Progenitor cell of endocrine pancreas (in vitro differentiated cells): Measurements from ENCODE around the gene HECTD4. TPM values are rescaled to one million over a fixed set of nuclear protein-coding genes. Genes with fewer than 3 reads are reported as not detected.
"Not testable (repeated sequence)": the region's sequence is repeated elsewhere in the genome, so short reads cannot be mapped to it uniquely, and the experiment has no call there.

ENCODE experiments used
- DNase-seq: peaks from one replicate; pipeline ENCODE4 v3.0.0; 2021; ENCODE audit warnings: low spot score; ENCODE audit not compliant: unreplicated experiment
- H3K27ac Mint-ChIP-seq: 2 replicates; pipeline ENCODE4 v1.8.0; 2021; ENCODE audit warnings: mild to moderate bottlenecking, moderate library complexity, mixed read lengths
- H3K27me3 Mint-ChIP-seq: 2 replicates; pipeline ENCODE4 v1.8.0; 2021; ENCODE audit warnings: mixed read lengths
- H3K36me3 Mint-ChIP-seq: 2 replicates; pipeline ENCODE4 v1.8.0; 2022; ENCODE audit warnings: mixed read lengths; ENCODE audit not compliant: insufficient read depth
- H3K4me1 Mint-ChIP-seq: 2 replicates; pipeline ENCODE4 v1.8.0; 2021; ENCODE audit warnings: low read depth, mixed read lengths
- H3K4me3 Mint-ChIP-seq: 2 replicates; pipeline ENCODE4 v1.8.0; 2021; ENCODE audit warnings: low read depth, mild to moderate bottlenecking, moderate library complexity, mixed read lengths
- H3K9me3 Mint-ChIP-seq: 2 replicates; pipeline ENCODE4 v1.8.0; 2021; ENCODE audit warnings: low read depth, mixed read lengths
- CTCF ChIP-seq: fragments of 200-600 bp; sonication (generic); IDR thresholded peaks from one replicate; pipeline ENCODE4 v1.5.0; 2021; ENCODE audit warnings: antibody characterized with exemption, mild to moderate bottlenecking; ENCODE audit not compliant: unreplicated experiment
- total RNA-seq: library from RNA; stranded (reverse); gene quantifications from 2 replicates; pipeline ENCODE4 v1.2.1, GENCODE V29; 2021

Gene HECTD4
- total RNA-seq, 1 donor from 2014 or later, result 86.7 TPM

DNA sequence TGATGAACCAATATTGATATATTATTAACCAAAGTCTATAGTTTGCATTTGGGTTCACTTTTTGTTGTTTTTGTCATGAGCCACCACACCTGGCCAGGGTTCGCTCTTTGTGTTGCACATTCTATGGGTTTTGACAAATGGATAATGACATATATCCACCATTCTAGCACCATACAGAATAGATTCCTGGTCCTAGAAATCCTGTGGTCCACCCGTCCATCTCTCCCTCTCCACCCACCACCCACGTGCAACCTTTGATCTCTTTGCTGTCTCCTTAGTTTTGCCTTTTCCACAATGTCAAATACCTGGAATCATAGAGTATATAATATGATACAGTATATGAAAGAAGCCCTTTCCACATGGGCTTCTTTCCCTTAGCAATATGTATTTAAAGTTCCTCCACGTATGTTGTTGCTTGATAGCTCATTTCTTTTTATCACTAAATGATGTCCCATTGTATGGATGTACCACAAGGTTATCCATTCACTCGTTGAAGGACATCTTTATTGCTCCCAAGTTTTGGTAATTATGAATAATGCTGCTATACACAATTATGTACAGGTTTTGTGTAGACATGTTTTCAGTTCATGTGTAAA is 19.8 kb upstream of the HECTD4 start:
- Mint-ChIP-seq H3K4me3 (no peak overlapping the region), H3K27ac (no peak overlapping the region), H3K4me1 (peaks cover under 1% of the 10 kb centered on the region), H3K9me3 (no peaks in the 10 kb centered on the region), H3K36me3 (peaks cover 12% of the 10 kb centered on the region), H3K27me3 (no peaks in the 10 kb centered on the region)
- no peak for TF ChIP-seq CTCF
- no peak for DNase-seq

- no peak overlapping the region for H3K27ac Mint-ChIP-seq
- H3K4me1 Mint-ChIP-seq, result no peaks in the 10 kb centered on the region
- TF ChIP-seq CTCF, result no peak
- H3K27me3 Mint-ChIP-seq, result no peaks in the 10 kb centered on the region
- no peak overlapping the region for H3K4me3 Mint-ChIP-seq
- no peaks in the 10 kb centered on the region for H3K9me3 Mint-ChIP-seq
- peaks cover 10% of the 10 kb centered on the region for H3K36me3 Mint-ChIP-seq
- no peak for DNase-seq
Observed at GRCh38 chr12:112401054-112401453, 18.8 kb upstream of the HECTD4 start.

DNA sequence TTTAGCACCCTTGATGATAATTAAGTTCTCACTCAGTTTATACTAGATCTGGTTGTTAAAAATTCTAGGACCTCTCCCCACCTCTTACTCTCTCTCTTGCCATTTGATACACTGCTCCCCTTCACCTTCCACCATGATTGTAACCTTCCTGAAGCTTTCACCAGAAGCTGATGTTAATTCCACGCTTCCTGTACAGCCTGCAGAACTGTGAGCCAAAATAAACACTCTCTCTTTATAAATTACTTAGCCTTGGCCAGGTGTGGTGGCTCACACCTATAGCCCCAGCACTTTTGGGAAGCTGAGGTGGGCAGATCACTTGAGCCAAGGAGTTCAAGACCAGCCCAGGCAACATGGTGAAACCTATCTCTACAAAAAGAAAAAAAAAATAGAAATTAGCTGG is 11.1 kb upstream of the HECTD4 start:
- peaks cover 6% of the 10 kb centered on the region for H3K27me3 Mint-ChIP-seq
- no peak overlapping the region for H3K27ac Mint-ChIP-seq
- DNase-seq, result no peak
- H3K4me1 Mint-ChIP-seq, result no peaks in the 10 kb centered on the region
- H3K9me3 Mint-ChIP-seq, result peaks cover 8% of the 10 kb centered on the region
- H3K36me3 Mint-ChIP-seq, result no peaks in the 10 kb centered on the region
- no peak overlapping the region for H3K4me3 Mint-ChIP-seq
- no peak for TF ChIP-seq CTCF

GRCh38 chr12:112389922-112390654 is 7.9 kb upstream of the HECTD4 start:
- DNase-seq, H3K27me3 Mint-ChIP-seq, H3K4me3 Mint-ChIP-seq, H3K9me3 Mint-ChIP-seq, H3K4me1 Mint-ChIP-seq, H3K36me3 Mint-ChIP-seq, H3K27ac Mint-ChIP-seq: not testable (repeated sequence)

DNA sequence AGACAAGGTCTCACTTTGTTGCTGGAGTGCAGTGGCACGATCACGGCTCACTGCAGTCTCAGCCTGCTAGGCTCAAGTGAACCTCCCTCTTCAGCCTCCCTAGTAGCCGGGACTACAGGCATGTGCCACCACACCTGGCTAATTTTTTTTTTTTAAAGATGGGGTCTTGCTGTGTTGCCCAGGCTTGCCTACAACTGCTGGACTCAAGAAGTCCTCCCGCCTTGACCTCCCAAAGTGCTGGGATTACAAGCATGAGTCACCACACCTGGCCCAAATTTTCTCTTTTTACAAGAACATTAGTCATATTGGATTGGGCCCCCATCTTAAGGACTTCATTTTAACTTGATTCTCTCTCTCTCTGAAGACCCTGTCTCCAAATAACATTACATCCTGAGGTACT is 7.0 kb upstream of the HECTD4 start:
- DNase-seq, result no peak
- peaks cover 3% of the 10 kb centered on the region for H3K4me1 Mint-ChIP-seq
- peaks cover 8% of the 10 kb centered on the region for H3K27me3 Mint-ChIP-seq
- TF ChIP-seq CTCF, result no peak
- no peaks in the 10 kb centered on the region for H3K9me3 Mint-ChIP-seq
- H3K36me3 Mint-ChIP-seq, result no peaks in the 10 kb centered on the region
- H3K27ac Mint-ChIP-seq, result peak overlapping the region; percentile 71
- H3K4me3 Mint-ChIP-seq, result no peak overlapping the region

DNA sequence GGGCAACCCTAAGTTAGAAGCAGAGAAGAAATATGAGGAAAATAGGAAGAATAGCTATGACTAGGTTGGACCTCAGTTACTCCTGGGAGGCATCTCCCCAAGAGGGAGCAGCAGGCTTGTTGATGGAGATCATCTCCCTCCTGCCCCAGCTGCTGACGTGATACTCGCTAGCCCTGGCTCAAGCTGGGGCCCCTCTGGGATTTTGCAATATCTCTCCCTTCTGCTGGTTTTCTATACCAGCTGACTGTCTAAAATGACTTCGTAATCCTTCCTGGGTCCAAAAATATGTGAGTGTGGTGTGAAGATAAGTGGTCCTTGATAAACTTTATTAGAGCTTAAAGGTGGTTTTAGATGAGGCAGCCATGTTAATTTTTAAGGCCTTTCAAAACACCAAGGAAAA is 4.5 kb upstream of the HECTD4 start:
- H3K9me3 Mint-ChIP-seq, result no peaks in the 10 kb centered on the region
- peaks cover 8% of the 10 kb centered on the region for H3K27me3 Mint-ChIP-seq
- H3K36me3 Mint-ChIP-seq, result no peaks in the 10 kb centered on the region
- peaks cover 3% of the 10 kb centered on the region for H3K4me1 Mint-ChIP-seq
- H3K4me3 Mint-ChIP-seq, result no peak overlapping the region
- no peak overlapping the region for H3K27ac Mint-ChIP-seq
- no peak for TF ChIP-seq CTCF
- DNase-seq, result no peak
